Spleen (tissue), 7 donors: ENCODE results near the gene TSEN54.

Experiments used
- CTCF ChIP-seq, 11 experiments: fragments of 200-600 bp in 7 of 11; fragments of 450-650 bp in 4 of 11; sonication (generic) in 4 of 11; IDR thresholded peaks in 8 of 11; conservative IDR thresholded peaks in 3 of 11; 1 replicate in 7 of 11; 2 replicates in 4 of 11; pipeline versions ENCODE4 v1.4.0 to v1.8.0; 2016 to 2021; ENCODE audit warnings: antibody characterized with exemption in 11 of 11, inconsistent platforms in 4 of 11, mild to moderate bottlenecking in 1 of 11
- POLR2A ChIP-seq, 3 donors: fragments of 450-650 bp; IDR thresholded peaks; one replicate each; pipeline ENCODE4 v1.5.1; 2017; ENCODE audit warnings: antibody characterized with exemption in 3 of 3, mild to moderate bottlenecking in 1 of 3
- donor health status: DM: no; HTN: no; CAD: no; lungs with moderate emphysema.
- donor health status: DM: no; HTN: no; CAD: no.
- donor health status: DM: no; HTN: no; CAD: no.

- TF ChIP-seq CTCF (IDR thresholded peaks at IDR 0.05 in 8 of 11, conservative IDR thresholded peaks at IDR 0.05 in 3 of 11), result no peak
- no peak for TF ChIP-seq POLR2A (IDR thresholded peaks at IDR 0.05)
Observed at GRCh38 chr17:75500419-75501216, 15.7 kb upstream of the TSEN54 start.
